SK-N-MC (cell line): Measurements from ENCODE around the gene KCNF1.

Experiments used
- EZH2 ChIP-seq: fragments of 200-600 bp; sonication (generic); IDR thresholded peaks from one replicate; pipeline ENCODE4 v1.6.1; 2017; ENCODE audit warnings: antibody characterized with exemption
- POLR2AphosphoS5 ChIP-seq: IDR thresholded peaks from 2 replicates; pipeline ENCODE4 v1.6.1; 2012; ENCODE audit warnings: mild to moderate bottlenecking, low read depth, low read length, borderline replicate concordance

- no peak for TF ChIP-seq POLR2AphosphoS5
- no peak for TF ChIP-seq EZH2
These were observed 36.6 kb upstream of the KCNF1 start for GRCh38 chr2:10875126-10875525.
